Dendritic cell treated with granulocyte-macrophage colony-stimulating factor and Interleukin-4, amounts not matched to agents 40 ng/mL and 50 ng/mL, for 4 days (primary cell): ENCODE results near the gene RPL12.
A peak's percentile ranks its signal among the peaks of the same experiment; 100 is the strongest.

Experiments used
- H3K27ac Mint-ChIP-seq: one replicate; pipeline ENCODE4 v1.8.0; 2022; ENCODE audit warnings: mild to moderate bottlenecking, mixed read lengths
- H3K27me3 Mint-ChIP-seq: one replicate; pipeline ENCODE4 v1.8.0; 2022; ENCODE audit warnings: mild to moderate bottlenecking, mixed read lengths
- H3K36me3 Mint-ChIP-seq: one replicate; pipeline ENCODE4 v1.8.0; 2022; ENCODE audit warnings: low read depth, mixed read lengths
- H3K4me1 Mint-ChIP-seq: one replicate; pipeline ENCODE4 v1.8.0; 2022; ENCODE audit warnings: low read depth, mixed read lengths
- H3K4me3 Mint-ChIP-seq: one replicate; pipeline ENCODE4 v1.8.0; 2022; ENCODE audit warnings: mild to moderate bottlenecking, moderate library complexity, mixed read lengths
- H3K9me3 Mint-ChIP-seq: one replicate; pipeline ENCODE4 v1.8.0; 2022; ENCODE audit warnings: mixed read lengths
- intact Hi-C: fragments of 100-400 bp; cut with micrococcal nuclease; formaldehyde crosslinking; loops from one replicate; pipeline ENCODE4 v1.15.0; 2022

Gene RPL12

DNA sequence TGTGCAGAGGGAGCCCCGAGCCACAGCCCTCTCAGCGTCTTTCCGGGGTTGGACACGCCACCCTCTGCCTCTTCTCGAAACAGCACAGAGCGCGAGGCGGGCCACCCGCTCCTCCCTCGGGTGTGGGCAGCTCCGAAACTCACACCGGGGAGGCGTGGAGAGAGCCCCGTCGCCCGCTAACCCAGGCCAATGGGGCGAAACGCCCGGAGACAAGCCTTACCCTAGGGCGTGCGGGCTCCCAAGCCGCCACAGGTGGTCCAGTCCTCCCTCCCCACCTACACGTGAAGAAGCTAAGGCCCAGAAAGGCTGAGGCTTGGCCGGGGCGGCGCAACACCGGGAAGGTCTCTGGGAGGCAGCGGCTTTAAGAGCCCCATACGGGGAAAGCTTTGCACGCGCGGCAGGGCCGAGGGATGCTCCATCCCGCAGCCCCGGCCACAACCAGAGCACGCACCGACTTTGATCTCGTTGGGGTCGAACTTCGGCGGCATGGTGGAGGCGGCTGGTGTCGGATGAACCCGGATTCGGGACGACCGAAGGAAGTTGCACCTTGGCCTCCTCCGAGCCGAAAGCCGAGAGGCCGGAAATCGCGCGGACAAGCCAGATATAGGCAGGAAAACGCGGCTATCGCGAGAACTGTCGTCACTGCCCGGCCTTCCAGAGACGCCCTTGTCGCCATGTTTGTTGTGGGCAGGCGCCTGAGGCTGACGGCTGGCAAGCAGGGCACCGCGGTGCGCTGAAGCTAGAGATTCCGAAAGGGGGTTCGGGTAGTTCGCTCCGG is at the start of gene RPL12, which contains the start of gene LRSAM1:
TSS of gene RPL12 (minus strand) at position 577 of the 778 bp plus-strand sequence. CDS start at position 488, 89 bp downstream.
TSS of gene LRSAM1 (plus strand) at position 681 of the 778 bp plus-strand sequence. CDS start 3,018 bp downstream, outside the sequence.
- H3K27ac Mint-ChIP-seq: peak within 1 kb of the TSS; percentile 96
- no peaks in the 10 kb centered on the region for H3K9me3 Mint-ChIP-seq
- intact Hi-C loops: loop anchor here (1.0 to 2.0 kb wide), 2 partner anchors 28 to 54 kb away; partner anchors contain the start of gene SLC2A8
- no peaks in the 10 kb centered on the region for H3K27me3 Mint-ChIP-seq
- peaks cover 76% of the 10 kb centered on the region for H3K4me1 Mint-ChIP-seq
- H3K4me3 Mint-ChIP-seq: peak within 1 kb of the TSS; percentile 92
- H3K36me3 Mint-ChIP-seq: peaks cover 89% of the 10 kb centered on the region

DNA sequence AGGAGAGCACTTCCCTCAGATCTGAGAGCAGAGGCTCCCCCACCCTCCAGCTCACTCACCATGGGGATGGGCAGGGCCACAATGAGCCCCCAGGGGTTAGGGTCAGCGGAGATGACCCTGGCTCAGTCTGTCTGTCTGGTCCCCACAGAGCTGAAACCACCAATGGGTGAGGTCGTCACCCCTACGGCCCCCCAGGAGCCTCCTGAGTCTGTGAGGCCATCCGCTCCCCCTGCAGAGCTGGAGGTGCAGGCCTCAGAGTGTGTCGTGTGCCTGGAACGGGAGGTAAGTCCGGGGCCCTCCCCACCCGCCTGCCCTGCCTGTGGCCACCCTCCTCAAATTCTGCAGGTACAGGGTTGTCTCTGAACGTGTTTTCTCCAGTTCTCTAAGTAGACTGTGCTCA is 49.7 kb upstream of the RPL12 start:
- Mint-ChIP-seq H3K4me1 (peaks cover 6% of the 10 kb centered on the region), H3K9me3 (no peaks in the 10 kb centered on the region), H3K36me3 (peaks cover 100% of the 10 kb centered on the region), H3K4me3 (no peak overlapping the region), H3K27me3 (no peaks in the 10 kb centered on the region), H3K27ac (no peak overlapping the region)
- intact Hi-C loops: no loop called here

DNA sequence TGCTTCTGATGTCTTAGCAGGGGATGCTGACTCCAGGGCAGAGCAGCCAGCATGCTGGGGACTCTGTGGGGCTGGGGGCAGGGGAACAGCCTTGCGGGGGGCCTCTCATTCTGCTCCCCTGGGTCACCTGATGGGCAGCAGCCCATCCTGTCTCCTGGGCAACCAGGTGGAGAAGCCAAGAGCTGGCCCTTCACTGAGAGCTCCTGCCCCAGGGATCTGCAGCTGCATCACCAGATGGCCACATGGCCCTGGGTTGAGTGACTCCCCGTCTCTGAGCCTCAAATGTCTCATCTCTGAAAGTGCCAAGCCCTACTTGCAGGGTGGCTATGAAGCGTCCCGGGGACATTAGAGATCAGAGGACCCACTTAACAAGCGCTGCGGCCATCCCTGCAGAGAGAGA is 49.2 kb upstream of the RPL12 start:
- intact Hi-C loops: no loop called here
- Mint-ChIP-seq H3K27ac (no peak overlapping the region), H3K4me3 (no peak overlapping the region), H3K36me3 (peaks cover 100% of the 10 kb centered on the region), H3K9me3 (no peaks in the 10 kb centered on the region), H3K4me1 (peaks cover 6% of the 10 kb centered on the region), H3K27me3 (no peaks in the 10 kb centered on the region)

DNA sequence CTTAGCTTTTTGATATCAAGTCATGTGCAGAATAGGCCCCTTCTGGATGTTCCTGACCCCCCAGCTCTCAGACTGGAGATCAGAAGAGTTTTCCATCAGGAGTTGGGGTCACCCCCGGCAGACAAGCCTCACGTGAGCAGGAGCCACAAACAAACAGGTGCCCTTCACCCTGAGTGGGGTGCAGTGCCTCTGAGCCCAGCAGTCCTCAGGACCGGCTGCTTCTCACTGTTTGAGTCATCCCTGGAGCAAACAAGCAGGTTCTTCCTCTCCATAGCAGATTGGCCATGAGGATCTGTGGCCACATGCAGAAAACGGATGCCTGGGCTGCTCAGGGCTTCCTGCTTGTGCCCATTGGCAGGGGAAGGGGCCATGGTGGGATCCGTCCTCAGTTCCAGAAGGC is 47.1 kb upstream of the RPL12 start:
- Mint-ChIP-seq H3K27me3 (no peaks in the 10 kb centered on the region), H3K4me3 (no peak overlapping the region), H3K9me3 (no peaks in the 10 kb centered on the region), H3K4me1 (peaks cover 6% of the 10 kb centered on the region), H3K36me3 (peaks cover 100% of the 10 kb centered on the region), H3K27ac (no peak overlapping the region)
- intact Hi-C loops: no loop called here

DNA sequence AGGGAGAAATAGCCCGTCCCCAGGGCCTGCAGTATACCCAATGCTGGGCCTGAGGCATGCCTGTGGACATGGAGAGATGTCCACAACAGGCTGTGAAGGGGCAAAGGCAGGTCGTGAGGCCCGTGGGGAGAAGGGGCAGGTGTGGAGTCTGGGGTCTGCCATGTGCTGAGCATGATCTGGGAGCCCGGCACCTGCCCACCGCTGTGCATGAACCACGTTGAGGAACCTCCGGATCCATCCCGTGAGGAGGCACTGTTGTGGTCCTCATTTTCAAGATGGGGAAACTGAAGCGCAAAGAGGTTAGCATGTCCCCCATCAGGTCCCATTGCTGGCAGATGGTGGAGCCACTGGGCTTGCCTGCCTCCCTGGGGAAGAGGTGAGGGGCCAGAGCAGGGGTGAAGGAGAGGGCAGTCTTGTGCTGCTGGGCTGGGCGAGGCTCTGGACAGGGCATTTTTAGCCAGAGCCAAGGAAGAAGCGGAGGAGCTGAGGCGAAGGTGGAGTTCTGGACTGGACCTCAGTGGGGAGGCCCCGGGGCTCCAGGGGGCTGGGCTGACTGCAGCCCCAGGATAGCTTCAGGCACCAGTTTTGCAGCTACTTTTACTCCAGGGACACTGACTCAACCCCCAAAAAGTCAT is 46.6 kb upstream of the RPL12 start:
- no peak overlapping the region for H3K27ac Mint-ChIP-seq
- H3K4me3 Mint-ChIP-seq: no peak overlapping the region
- H3K4me1 Mint-ChIP-seq: peaks cover 6% of the 10 kb centered on the region
- peaks cover 100% of the 10 kb centered on the region for H3K36me3 Mint-ChIP-seq
- intact Hi-C loops: no loop called here
- no peaks in the 10 kb centered on the region for H3K27me3 Mint-ChIP-seq
- no peaks in the 10 kb centered on the region for H3K9me3 Mint-ChIP-seq

DNA sequence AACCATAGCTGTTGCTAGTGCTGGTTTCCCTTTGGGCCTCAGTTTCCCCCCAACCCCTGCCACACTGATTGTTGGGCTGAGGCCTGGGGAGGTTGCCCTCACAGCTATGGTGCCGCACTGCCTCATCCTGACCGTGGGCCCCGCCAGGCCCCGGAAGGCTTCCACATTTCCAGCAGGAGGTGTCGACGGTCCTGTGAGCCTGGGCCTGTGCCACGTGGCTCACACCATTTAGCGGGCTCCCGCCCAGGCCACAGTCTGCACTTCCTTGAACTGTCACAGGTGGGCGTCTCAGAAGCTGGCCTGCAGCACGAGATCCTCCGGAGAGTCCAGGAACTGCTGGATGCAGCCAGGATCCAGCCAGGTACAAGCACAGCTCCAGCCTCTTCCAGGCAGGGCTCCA is 45.8 kb upstream of the RPL12 start:
- intact Hi-C loops: no loop called here
- no peaks in the 10 kb centered on the region for H3K9me3 Mint-ChIP-seq
- H3K4me3 Mint-ChIP-seq: no peak overlapping the region
- peaks cover 100% of the 10 kb centered on the region for H3K36me3 Mint-ChIP-seq
- H3K27me3 Mint-ChIP-seq: no peaks in the 10 kb centered on the region
- peaks cover 6% of the 10 kb centered on the region for H3K4me1 Mint-ChIP-seq
- H3K27ac Mint-ChIP-seq: no peak overlapping the region

DNA sequence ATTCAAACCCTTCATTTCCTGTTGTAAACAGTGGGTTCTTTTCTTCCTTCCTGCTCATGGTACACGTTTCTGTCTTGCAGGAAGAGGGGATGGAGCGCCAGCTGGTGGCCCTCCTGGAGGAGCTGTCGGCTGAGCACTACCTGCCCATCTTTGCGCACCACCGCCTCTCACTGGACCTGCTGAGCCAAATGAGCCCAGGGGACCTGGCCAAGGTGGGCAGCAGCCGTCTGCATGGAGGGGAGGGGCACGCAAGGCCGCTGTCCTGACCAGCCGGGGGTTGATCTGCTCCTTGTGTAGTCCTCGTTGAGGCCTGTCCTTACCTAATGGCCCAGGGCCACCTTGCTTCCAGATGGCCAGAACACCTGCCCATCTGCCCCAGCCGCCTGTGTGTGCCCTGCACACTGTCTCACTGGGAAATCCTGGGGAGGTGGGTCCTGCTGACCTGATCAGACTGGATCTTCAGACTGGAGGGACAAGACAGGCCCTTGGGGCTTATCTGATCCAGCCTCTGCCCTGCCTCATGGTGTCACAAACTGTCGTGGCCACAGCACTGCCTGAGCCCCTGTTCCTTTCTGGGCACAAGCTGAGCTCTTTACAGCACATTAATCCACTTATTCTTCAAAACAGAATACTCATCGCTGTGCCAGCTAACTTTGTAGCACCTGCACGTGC is 44.8 kb upstream of the RPL12 start:
- intact Hi-C loops: no loop called here
- Mint-ChIP-seq H3K9me3 (no peaks in the 10 kb centered on the region), H3K27ac (peak overlapping the region; percentile 16), H3K27me3 (no peaks in the 10 kb centered on the region), H3K36me3 (peaks cover 100% of the 10 kb centered on the region), H3K4me3 (no peak overlapping the region), H3K4me1 (peaks cover 6% of the 10 kb centered on the region)

DNA sequence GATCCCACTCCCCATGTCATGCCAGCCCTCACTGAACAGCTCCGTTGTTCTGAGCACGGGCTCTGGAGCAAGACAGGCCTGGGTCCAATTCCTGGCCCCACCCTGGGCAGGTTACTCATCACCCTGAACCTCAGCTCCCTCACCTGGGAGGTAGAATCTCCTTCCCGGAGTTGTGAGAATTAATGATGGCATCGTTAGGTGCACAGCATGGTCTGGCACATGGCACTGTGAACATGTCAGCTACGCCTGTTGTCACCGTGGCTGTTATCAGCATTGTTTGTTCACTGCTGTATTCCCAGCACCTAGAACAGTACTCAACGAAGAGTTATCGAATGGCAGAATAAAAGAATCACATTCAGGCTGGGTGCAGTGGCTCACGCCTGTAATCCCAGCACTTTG is 43.1 kb upstream of the RPL12 start:
- H3K4me1 Mint-ChIP-seq: peaks cover 6% of the 10 kb centered on the region
- no peaks in the 10 kb centered on the region for H3K27me3 Mint-ChIP-seq
- peaks cover 100% of the 10 kb centered on the region for H3K36me3 Mint-ChIP-seq
- no peak overlapping the region for H3K27ac Mint-ChIP-seq
- no peaks in the 10 kb centered on the region for H3K9me3 Mint-ChIP-seq
- intact Hi-C loops: no loop called here
- H3K4me3 Mint-ChIP-seq: no peak overlapping the region

DNA sequence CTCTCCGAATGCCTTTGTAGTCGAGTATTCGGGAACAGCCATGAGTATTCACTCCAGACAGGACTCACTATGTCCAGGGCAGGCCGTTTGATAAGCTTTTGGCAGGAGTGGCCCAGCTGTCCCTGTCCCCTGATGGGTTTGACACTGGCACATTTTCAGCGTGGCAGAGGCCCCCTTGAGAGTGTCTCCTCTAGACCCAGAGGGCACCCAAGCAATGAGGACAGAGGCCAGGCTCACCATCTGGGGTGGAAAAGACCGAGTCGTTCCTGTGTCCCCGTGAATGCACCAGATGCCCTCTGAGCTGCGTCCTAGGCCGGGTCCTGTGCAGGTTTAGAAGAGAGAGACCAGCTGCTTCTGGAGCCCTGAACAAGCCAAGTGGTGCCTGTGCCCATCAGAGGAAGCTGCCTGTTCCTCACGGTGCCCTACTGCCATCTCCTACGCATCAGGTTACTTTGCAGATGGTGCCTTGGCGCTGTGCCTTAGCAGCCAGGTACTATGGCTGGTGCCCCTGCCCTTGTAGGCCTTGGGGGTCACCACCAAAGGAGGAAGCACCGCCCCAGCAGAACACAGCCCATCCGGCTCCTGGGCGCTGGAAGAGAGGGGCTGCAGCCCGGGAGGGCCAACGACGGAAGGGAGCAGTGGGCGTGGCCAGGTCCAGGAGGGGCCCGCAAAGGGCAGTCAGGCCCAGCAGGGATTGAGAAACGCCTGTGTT is 42.5 kb upstream of the RPL12 start:
- H3K36me3 Mint-ChIP-seq: peaks cover 100% of the 10 kb centered on the region
- no peak overlapping the region for H3K27ac Mint-ChIP-seq
- H3K27me3 Mint-ChIP-seq: no peaks in the 10 kb centered on the region
- H3K9me3 Mint-ChIP-seq: no peaks in the 10 kb centered on the region
- H3K4me3 Mint-ChIP-seq: no peak overlapping the region
- peaks cover 6% of the 10 kb centered on the region for H3K4me1 Mint-ChIP-seq
- intact Hi-C loops: no loop called here

DNA sequence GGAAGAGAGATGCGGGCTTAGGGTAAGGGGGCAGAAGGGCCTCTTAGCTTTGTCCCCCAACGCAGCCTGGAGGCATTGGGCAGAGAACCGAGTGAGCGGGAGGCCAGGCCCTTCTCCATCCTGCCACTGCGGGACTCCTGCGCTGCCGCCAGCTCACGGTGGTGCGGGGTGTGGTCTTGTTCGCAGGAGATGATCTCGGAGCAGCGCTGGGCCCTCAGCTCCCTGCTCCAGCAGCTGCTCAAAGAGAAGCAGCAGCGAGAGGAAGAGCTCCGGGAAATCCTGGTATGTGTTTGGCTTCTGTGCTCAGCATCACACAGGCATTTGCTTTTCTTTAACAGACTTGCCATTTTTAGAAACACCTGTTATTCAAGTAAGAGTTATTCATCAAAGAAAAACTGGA is 41.4 kb upstream of the RPL12 start:
- H3K27me3 Mint-ChIP-seq: no peaks in the 10 kb centered on the region
- intact Hi-C loops: no loop called here
- H3K4me1 Mint-ChIP-seq: peaks cover 2% of the 10 kb centered on the region
- H3K4me3 Mint-ChIP-seq: no peak overlapping the region
- H3K36me3 Mint-ChIP-seq: peaks cover 100% of the 10 kb centered on the region
- no peak overlapping the region for H3K27ac Mint-ChIP-seq
- no peaks in the 10 kb centered on the region for H3K9me3 Mint-ChIP-seq

DNA sequence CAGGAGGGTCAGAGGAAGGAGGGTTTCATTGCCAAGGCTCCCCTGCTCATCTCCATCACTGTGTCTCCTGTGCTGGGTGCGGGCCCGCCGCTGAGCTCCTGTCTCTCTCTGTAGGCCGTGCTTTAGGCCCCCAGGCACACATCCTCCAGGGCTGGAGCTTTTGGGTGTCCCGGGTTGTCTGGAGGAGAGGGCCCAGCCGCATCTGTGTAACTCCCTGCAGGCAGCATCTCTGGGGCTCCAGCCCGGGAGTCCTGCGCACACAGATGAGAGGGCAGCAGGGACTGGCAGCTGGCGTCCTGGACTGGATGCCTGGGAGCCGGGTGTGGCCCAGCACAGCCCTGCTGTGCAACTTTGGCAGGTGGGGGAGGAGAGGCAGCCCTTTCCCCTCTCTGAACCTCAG is 40.3 kb upstream of the RPL12 start:
- no peaks in the 10 kb centered on the region for H3K4me1 Mint-ChIP-seq
- no peak overlapping the region for H3K27ac Mint-ChIP-seq
- peaks cover 100% of the 10 kb centered on the region for H3K36me3 Mint-ChIP-seq
- no peaks in the 10 kb centered on the region for H3K9me3 Mint-ChIP-seq
- intact Hi-C loops: no loop called here
- no peak overlapping the region for H3K4me3 Mint-ChIP-seq
- H3K27me3 Mint-ChIP-seq: no peaks in the 10 kb centered on the region

DNA sequence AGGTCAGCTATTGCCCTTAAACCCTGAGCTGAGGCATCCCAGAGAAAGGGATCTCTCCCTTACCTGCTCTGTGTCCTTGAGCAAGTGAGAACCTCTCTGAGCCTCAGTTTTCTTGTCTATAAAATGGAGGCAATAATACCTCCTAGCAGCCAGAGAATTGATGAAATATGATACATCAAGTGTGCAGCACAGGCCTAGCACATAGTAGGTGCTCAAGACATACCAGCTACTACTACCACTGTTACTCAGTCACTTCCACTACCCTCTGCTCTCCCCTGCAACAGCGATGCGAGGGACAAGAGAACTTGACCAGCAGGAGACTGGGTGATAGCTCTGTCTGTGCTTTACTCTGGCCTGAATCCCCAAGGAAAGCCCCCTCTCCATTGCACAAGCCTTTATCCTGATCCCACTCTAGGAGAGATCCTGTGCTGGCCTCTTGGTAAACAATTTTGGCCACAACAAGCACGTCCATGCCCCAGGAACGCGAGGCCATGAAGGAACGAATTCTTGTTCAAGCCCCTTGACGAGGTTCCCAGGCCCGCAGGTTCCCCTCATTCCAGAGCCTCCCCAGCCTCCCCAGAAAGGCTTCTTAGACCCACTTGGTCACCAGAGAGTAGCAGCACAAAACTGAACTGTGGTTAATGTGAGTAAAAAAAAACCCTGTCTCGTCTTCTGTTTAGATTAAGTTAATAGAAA is 39.5 kb upstream of the RPL12 start:
- Mint-ChIP-seq H3K9me3 (no peaks in the 10 kb centered on the region), H3K4me3 (no peak overlapping the region), H3K4me1 (no peaks in the 10 kb centered on the region), H3K36me3 (peaks cover 100% of the 10 kb centered on the region), H3K27ac (no peak overlapping the region), H3K27me3 (no peaks in the 10 kb centered on the region)
- intact Hi-C loops: no loop called here

DNA sequence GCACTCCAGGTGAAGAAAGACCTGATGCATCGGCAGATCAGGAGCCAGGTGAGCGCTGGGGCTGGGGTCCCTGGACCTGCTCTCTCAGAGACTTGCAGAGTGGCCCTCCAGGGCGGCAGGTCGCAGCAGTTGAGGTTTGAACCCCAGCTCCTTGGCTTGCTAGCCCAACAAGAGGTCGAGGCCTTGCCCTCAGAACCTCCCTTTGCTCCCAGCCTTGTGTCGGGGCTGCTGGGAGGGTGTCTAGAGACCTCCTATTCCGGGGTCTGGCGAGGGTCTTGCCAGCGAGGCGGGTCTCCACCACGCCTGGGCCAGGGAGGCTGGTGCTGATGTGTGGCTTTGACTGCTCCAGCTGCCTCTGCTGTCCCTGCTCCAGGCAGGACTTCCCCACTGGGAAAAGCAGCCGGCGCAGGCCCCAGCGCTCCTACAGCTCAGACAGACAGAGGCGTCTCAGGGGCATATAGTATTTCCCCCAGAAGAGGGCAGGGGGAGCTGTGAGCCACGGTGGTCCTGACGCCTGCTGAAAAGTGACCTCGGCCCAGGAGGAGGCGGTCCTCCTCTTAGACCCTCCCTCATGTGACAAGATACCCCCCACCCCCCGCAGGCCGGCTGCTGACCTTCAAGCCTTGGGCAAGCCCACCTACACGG is 38.4 kb upstream of the RPL12 start:
- intact Hi-C loops: no loop called here
- peaks cover 98% of the 10 kb centered on the region for H3K36me3 Mint-ChIP-seq
- no peaks in the 10 kb centered on the region for H3K9me3 Mint-ChIP-seq
- H3K4me1 Mint-ChIP-seq: no peaks in the 10 kb centered on the region
- H3K4me3 Mint-ChIP-seq: no peak overlapping the region
- H3K27ac Mint-ChIP-seq: no peak overlapping the region
- no peaks in the 10 kb centered on the region for H3K27me3 Mint-ChIP-seq
